NCI-H460 (cell line): ENCODE results near the gene MLYCD. TPM values are rescaled to one million over a fixed set of nuclear protein-coding genes. Genes with fewer than 3 reads are reported as not detected.

Source experiments
- DNase-seq: peaks from one replicate; pipeline ENCODE4 v3.0.0-alpha.2; 2016; ENCODE audit warnings: low read depth; ENCODE audit errors: extremely low read depth
- total RNA-seq: library from RNA; depleted of rRNA; stranded (reverse); fragments of >200 nt; shearing (Covaris generic); gene quantifications from 2 replicates; pipeline ENCODE4 v1.2.3, GENCODE V29; 2014; rRNA removed

The MLYCD gene
- total RNA-seq, 1 experiment from 2014 or later = 1.6 TPM

DNA sequence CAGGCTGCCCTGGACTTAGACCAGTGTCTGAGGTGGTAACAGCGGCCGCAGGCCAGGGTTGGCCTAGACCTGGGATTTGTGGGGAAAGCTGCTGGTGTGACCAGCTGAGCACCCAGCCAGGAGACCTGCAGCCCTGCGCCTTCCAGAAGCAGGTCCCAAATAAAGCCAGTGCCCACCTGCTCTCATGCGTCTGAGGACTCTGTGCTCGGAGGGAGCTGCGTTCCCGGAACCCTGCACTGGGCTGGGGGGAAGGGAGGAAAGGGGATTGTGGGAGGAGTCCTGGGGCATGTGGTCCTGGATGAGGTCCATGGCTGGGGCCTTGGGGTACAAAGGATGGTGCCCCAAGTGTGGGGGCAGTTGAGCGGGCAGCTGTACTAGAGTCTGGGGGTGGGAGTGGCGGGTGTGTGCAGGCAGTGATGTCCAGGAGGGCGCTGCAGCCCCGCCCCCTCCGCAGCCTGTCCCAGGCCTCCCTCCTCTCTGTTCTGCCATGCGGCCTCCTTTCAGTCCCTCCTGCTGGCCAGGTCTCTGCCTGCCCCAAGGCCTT lies 67.3 kb downstream of the MLYCD start:
- DNase-seq = no peak

DNA sequence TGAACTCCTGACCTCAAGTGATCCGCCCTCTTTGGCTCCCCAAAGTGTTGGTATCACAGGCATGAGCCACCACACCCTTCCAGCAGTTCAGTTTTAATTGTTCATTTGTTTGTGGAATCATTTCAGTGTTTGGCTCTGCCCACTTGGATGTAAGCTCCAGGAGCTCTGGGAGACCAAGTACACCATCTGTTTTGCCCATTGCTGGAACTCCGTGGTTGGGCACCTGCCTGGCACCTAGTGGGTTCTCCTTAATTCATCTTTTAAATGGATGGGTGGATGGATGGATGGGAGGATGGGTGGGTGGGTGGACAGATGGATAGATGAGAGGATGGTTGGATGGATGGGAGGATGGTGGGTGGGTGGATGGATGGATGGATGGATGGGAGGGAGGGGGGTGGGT lies 68.2 kb downstream of the MLYCD start:
- no peak for DNase-seq

DNA sequence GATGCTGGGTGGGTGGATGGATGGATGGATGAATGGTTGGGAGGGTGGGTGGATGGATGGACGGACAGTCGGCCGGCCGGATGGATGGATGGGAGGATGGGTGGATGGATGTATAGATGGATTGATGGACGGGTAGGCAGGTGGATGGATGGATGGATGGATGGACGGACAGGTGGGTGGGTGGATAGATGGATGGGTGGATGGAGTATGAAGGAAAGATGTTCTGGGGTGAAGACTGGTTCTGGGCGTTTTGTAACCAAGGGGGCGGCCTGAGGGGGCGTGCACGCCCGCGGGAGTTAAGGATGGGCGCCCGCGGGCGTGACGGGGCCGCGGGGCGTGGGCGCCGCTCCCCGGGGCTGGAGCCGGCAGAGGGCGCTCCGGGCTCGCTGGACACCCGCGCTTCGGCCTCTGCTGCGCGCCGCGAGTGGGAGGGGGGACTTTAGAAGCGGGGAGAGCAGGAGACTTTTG lies 69.0 kb downstream of the MLYCD start, which contains the start of gene NECAB2:
Gene NECAB2, plus strand, starts transcription at position 407 of the 468 bp plus-strand sequence. CDS start 405 bp downstream, outside the sequence.
- DNase-seq = no peak

DNA sequence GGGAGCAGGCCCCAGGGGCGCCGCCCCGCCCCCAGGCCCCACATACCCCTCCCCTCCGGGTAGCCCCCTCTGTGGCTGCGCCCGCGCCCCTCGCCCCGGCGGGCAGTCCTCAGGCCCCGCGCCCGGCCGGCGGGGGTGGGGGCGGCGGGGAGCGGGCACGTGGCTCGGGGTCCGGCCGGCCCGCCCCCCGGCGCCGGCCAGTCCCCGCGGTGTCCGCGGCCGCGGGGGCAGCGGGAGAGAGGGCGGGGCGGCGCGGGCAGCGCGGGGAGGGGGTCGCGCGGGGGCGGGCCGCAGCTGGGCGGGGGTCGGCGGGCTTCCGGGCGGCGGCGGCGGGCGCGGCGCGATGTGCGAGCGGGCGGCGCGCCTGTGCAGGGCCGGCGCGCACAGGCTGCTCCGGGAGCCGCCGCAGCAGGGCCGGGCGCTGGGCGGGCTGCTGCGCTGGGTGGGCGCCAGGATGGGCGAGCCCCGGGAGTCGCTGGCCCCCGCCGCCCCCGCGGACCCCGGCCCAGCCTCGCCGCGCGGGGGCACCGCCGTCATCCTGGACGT lies 69.5 kb downstream of the MLYCD start:
- no peak for DNase-seq

DNA sequence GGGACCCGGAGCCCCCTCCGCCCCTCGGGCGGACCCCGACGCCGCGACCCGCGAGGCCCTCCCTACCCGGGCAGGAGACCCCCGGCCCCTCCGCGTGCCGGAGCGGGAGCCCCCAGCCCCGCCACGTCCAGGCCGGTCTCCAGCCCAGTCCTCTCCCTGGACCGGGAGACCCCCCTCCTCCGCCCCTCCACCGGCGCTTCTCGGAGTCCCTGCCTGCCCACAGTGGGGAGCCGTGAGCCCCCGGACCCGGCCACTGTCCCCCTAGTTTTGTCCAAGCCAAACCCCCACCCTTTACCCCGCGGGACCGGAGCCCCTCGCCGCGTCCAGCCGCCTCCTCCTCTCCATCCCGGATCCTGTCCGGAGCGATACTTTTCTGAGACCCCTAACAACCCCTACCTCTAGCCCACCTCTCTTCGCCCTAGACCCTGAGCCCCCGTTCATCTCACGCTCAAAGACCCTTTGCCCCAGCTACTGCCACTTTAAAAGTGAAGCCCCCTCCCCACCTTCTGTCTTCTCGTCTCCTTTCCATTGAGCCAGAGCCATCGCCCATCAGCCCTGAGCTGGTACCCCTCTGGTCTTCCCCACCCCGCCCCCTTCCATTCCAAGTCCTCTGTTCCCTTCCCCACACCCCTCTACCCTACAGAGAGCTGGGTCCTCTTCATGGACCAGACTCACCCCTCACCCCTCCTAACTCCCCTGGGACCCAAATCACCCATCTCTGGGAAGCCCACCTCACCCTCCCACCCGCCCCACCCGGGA lies 70.2 kb downstream of the MLYCD start:
- no peak for DNase-seq

DNA sequence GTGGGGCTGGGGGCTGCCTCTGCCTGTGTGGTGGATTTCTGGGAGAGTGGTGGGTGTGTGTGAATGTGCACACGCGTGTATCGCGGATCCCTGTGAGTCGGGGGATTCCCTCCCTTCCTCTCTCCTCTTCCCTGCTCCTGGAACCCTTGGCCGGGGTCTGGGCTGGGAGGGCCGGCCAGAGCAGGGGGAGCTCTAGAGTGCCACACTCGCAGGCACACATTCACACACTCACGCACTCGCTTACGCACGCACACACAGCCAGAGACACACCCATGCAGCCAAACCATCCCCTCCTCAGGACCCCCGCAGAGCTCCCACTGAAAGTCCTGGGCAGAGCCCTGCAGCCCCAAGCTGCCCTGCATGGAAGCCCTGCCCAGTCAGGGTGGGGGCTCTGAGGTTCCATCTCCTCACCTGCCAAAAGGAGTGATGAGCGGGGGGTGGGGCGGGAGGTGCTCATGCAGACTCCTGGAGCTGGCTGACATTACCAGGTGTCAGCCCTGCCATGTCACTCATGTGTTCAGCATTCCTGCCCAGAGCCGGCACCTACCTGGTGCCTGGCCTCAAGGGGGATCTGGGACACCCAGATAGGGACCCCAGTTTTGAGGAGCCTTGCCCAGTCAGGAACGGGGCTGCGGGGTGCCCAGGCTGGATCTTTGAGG lies 71.0 kb downstream of the MLYCD start:
- no peak for DNase-seq

DNA sequence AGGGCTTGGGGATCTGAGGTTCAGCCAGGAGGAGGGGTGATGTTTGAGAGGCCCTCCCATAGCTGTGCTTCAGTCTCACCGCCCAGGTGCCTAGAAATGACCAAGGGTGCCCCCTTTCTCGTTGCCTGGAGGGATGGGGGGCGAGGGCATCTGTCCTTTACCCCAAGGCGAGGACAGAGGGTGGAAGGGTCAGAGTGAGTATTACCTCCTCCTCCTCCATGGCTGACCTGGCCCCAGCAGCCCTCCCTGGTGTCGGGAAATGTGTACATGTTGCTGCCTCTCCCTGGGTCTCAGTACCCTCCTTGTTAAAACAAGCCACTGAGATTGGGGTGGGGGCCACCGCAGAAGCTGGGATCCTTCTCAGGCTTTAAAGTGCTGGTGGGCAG lies 71.5 kb downstream of the MLYCD start:
- DNase-seq = no peak

DNA sequence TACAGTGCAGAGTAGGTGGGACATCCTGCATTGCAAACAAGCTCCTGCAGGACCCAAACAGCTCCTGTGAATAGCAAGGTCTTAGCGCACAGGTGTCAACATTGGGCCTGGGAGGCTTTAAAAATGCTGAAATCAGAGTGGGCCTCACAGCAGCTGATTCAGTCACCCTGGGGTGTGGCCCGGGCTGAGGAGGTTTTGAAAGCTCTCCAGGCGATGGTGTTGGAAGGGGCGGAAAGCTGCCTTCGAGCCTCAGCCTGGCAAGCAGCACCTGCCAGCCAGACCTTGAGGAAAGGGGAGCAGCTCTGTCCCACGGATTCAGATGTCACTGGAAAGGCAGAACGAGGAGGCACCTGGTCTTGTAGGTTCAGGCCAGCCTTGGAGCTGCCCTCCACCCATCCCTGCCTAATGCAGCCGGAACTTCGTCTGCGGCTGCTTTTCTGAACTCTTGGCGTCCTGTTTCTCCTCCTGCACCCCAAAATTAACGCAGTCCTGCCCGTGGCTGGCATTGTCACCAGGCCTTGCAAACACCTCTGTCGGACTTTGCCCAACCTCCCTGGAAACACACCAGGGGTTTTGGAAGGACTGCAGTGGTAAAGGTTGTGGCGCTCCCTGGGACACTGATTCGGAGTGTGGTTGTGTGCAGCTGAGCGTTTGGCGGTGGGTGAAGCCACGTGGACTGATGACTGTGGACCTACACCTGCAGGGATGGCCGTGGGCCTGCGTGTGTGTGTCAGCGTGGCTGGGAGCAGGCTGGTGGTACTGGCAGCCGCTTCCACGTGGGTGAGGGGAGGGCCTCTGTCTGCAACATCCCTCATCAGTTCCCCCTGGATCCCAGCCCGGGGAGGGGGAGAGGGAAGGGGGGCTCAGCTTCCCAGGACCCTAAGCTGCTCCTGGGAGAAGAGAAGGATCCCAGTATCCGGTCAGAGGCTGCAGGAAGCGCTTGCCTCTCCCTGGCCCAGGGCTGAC lies 72.5 kb downstream of the MLYCD start:
- DNase-seq = no peak

DNA sequence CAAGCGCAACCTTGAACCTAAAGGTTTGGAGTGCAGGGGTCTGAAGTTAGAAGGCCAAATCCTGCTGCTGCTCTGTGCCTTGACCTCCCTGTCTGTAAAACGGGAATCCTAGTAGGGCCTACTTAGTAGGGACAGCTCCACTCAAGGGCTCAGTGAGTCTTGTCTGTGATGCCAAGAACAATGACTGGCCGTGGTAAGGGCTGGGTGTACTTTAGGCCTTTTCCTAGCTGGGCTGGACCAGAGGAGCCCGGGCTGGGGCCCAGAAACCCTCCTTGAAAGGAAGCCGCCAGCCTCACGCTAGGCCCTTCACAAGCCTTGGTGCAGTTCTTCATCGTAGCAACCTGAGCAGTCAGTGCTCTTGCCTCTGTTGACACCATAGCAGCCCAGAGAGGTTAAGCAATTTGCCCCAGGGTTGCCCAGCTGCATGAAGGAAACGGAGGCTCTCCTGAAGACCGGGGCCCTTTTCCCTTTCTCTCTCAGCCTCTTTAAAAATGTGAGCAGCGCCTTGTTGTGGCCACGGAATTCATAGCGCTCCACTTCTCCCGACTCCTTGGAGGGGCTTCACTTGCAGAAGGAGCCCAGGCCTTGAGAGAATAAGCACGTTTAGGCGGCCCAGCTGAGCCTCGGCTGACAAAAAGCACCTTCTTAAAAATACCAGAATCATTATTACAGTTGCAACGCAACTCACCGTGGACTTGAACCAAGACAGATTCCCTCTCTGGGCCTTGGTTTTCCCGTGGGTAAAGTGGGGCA lies 73.5 kb downstream of the MLYCD start:
- no peak for DNase-seq

DNA sequence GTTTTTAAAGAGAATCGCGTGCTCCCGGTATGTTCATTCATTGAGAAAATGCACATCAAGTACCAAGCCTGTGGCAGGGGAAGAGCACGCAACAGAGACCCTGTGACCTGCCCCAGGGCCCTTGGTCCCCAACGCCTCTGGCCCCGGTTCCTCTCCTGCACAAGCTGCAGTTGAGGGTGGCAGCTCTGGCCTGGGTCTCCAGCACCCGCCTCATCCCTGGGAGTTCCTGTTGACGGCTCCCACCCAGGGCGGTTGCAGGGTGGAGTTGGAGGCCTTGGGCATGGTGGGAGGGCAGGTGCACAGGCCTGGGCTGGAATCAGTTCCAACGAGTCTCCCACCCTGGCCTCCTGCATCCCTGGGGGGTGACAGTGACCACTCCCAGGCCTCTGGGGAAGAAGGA lies 74.2 kb downstream of the MLYCD start:
- DNase-seq = no peak

DNA sequence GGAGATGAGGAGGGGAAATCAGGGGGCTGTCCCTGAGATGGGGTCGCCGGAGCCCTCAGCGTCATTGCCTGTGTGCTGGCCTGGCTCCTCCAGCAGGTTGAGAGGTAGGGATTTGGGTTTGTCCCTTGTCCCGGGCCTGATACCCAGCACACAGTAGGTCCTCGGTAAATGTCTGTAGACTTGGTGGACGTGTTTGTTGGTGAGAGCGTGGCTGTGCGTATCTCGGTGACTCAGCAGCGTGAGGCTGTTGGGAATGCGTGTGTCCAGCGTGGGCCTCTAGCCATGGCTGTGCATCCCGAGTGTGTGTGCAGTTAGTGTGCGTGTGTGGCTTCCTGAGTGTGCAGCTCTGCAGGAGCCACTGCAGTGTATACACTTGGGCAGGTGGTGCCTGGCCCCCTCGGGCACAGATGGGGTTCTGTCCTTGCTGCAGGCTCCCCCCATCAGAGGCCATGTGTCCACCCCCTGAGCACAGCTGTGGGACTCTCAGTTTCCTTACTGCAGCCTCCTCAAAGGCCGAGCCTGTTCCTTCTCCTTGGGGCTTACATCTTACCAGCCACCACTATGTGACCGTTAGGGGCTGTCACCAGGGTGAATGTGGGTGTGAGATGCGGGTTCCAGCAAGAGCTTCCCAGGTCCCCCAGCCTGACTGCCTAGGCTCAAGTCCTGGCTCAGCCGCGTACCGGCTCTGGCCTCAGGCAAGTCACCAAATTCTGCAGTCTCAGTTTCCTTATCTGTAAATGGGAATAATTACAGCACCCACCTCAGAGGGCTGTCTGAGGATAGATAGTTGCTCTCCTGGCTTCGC lies 74.9 kb downstream of the MLYCD start:
- no peak for DNase-seq

DNA sequence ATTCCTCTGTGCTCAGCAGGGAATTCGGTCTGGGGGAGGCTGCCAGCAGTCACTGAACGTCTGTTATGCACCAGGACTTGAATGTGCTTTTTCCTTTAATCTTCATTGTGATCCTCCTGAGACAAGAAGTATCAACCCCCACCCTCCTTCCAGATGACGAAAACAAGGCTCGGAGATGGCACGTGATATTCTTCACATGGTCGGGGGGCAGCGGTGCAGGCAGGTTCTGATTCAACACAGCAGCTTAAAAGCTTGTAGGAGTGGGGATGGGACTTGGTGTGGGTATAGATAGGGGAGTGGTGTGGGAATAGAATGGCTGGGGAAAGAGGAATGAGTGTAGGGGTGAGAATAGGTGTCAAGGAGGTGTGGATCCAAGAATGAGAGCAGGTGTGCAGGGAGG lies 75.6 kb downstream of the MLYCD start:
- DNase-seq = no peak

DNA sequence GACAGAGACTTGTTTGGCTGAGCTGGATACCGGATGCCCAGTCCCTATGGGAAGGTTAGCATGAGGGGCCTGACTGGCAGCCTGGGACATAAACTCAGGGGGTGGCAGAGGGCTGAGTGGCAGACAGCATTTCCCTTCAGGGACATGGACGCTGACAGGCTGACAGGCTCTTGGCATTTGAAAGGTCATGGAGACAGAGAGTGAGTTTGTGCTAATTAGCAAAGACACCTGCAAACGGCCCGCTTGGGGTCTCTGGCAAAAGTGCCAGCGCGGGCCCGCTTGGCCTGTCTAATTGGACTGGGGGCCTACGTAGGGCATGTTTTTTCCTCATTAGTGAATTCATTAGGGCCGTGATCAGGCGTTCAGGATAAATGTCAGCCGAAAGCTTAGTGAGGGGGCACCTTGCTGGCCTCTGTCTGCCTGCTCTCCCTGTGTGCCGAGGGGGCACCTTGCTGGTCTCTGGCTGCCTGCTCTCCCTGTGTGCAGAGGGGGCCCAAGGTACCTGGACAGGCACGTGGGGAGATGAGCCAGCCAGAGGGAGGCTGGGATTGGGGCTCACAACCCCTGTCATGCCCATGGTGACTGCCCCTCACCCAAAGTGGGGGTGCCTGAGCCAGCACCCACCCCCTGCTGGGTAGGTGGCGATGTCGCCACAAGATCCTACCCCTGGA lies 76.8 kb downstream of the MLYCD start:
- DNase-seq = no peak

Other genes starting within 250 kb of the MLYCD start
- 83.5 and 93.8 TPM in 2 replicates for gene HSBP1, start 91.1 kb upstream of the MLYCD start, total RNA-seq
- gene OSGIN1, start 54.1 kb downstream of the MLYCD start, total RNA-seq = 53.5 and 57.5 TPM in 2 replicates
- 1.1 and 1.8 TPM in 2 replicates for gene NECAB2, start 69.1 kb downstream of the MLYCD start, total RNA-seq
- gene SLC38A8, start 143.7 kb downstream of the MLYCD start, total RNA-seq = not detected in 2 replicates
- gene MBTPS1, start 217.8 kb downstream of the MLYCD start, total RNA-seq = 43.9 and 55.0 TPM in 2 replicates
- 16.9 and 20.2 TPM in 2 replicates for gene HSDL1, start 246.1 kb downstream of the MLYCD start, total RNA-seq
- gene DNAAF1, start 246.2 kb downstream of the MLYCD start, total RNA-seq = not detected in 2 replicates